ENCODE data around the gene PIEZO2. TPM values are rescaled to one million over a fixed set of nuclear protein-coding genes. Genes with fewer than 3 reads are reported as not detected.

Gene PIEZO2
- total RNA-seq, 2 donors from 2014 or later, result not detected

DNA sequence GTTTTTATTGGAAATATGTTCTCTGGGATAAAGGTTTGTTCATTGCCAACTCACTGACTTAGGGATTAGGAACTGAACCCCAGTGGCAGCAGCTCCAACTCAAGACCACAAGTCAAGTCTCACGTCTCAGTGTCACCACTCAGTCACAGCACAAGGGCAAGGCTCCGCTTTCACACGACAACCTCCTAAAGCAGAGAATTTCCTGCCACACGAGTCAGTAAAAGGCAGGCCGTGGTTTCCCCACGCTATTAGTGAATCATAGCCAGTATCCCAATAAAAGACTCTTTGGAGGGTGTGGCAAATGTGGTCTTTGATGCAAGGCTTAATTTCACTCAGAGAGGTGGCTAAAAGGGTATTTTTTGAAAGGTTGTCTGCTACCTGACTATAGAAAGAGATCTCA lies 57.6 kb downstream of the PIEZO2 start:
- no peak overlapping the region for H3K27ac Mint-ChIP-seq
- DNase-seq (no peak), ATAC-seq (replicated peaks in 1 of 2) (no peak)
- H3K27me3 Mint-ChIP-seq (ENCODE audit: low read depth), result peaks cover 13% of the 10 kb centered on the region
- no peaks in the 10 kb centered on the region for H3K4me1 Mint-ChIP-seq (ENCODE audit: low read depth)
- H3K4me3 Mint-ChIP-seq, result no peak overlapping the region
- no peaks in the 10 kb centered on the region for H3K9me3 Mint-ChIP-seq
- no peaks in the 10 kb centered on the region for H3K36me3 Mint-ChIP-seq (ENCODE audit: insufficient read depth in 2 of 2)

DNA sequence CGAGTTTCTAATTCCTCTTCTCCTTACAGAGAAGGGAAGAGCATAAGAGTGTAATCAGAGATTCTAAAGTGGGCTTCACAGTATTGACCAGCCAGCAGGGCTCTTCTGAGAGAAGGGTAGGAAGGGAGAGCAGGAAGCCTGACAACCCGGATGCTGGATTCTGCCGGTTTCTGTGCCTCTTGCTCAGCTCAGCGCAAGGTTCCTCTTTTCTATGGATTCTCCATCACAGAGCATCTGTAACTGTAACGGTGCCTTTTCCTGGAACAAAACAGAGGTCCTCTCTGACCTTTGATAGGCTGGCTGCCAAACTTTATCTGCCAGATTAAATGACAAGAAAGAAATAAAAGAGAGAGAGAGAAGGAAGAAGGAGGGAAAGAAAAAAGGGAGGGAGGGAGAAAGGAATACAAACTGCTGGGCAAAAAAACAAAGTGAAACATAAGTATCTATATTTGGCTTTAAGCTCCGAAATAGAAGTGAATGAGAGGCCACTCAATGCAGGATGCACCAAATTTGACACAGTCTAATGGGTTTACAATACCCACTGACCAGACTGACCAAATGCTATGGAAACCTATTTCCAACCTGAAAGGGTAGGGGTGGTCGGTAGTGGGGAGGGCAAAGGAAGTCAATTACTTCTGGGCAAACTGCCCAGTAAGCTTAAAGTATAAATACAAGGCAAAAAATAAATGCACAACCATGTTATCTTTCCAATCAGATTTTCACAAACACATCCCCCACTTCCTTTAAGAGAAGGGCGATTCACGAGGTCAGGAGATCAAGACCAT lies 59.2 kb downstream of the PIEZO2 start:
- Mint-ChIP-seq H3K27ac (no peak overlapping the region), H3K4me1 (ENCODE audit: low read depth) (no peaks in the 10 kb centered on the region), H3K27me3 (ENCODE audit: low read depth) (peaks cover 18% of the 10 kb centered on the region), H3K9me3 (no peaks in the 10 kb centered on the region), H3K36me3 (ENCODE audit: insufficient read depth in 2 of 2) (no peaks in the 10 kb centered on the region), H3K4me3 (no peak overlapping the region)
- ATAC-seq (replicated peaks in 1 of 2), result no peak
- no peak for DNase-seq

DNA sequence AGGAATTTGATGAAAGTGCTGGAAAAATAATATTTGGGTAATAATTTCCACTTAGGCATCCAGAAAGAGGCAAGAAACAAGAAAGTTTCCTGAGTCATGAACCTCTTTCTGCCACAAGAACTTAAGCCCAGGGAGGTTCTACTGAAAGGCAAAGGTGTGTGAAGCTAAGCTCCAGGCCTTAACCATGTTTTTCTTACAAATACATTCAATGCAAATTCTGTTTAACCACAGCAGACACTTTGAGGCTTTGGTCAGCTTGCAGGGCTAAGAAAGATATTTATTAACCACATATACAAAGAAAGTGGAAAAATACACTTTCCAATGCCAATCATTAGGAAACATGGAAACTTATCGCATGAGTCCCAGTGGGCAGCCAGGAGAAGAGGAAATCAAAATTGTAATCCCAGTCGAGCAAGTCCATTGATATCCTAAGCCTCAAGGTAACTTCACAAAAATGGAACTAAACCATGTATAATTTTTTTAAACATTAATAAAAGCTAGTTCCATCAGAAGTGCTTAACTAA lies 68.3 kb downstream of the PIEZO2 start:
- Mint-ChIP-seq H3K27ac (no peak overlapping the region), H3K4me3 (no peak overlapping the region), H3K4me1 (ENCODE audit: low read depth) (no peaks in the 10 kb centered on the region), H3K36me3 (ENCODE audit: insufficient read depth in 2 of 2) (no peaks in the 10 kb centered on the region), H3K27me3 (ENCODE audit: low read depth) (peaks cover 11% of the 10 kb centered on the region), H3K9me3 (no peaks in the 10 kb centered on the region)
- no peak for ATAC-seq (replicated peaks in 1 of 2)
- no peak for DNase-seq

DNA sequence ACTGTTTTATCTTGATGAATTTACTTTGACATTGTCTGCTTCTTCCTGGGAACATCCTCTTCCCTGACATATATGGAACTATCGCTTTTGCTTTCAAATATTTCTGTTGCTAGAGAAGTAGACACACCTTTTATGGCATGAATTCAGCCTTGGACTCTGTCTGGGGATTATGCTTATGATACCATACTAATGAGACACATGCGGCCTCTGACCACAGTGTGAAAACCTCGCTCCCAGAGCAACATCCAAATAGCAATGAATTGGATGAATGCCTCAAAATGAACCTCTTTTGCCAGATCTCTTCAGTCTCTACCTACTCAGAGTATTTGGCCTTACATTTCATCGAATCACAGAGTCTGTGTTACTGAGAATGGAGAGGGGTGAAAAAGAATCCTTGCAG lies 70.9 kb downstream of the PIEZO2 start:
- H3K4me1 Mint-ChIP-seq (ENCODE audit: low read depth), result no peaks in the 10 kb centered on the region
- H3K9me3 Mint-ChIP-seq, result no peaks in the 10 kb centered on the region
- H3K36me3 Mint-ChIP-seq (ENCODE audit: insufficient read depth in 2 of 2), result no peaks in the 10 kb centered on the region
- ATAC-seq (replicated peaks in 1 of 2), result no peak
- DNase-seq, result no peak
- no peak overlapping the region for H3K27ac Mint-ChIP-seq
- H3K4me3 Mint-ChIP-seq, result no peak overlapping the region
- no peaks in the 10 kb centered on the region for H3K27me3 Mint-ChIP-seq (ENCODE audit: low read depth)

DNA sequence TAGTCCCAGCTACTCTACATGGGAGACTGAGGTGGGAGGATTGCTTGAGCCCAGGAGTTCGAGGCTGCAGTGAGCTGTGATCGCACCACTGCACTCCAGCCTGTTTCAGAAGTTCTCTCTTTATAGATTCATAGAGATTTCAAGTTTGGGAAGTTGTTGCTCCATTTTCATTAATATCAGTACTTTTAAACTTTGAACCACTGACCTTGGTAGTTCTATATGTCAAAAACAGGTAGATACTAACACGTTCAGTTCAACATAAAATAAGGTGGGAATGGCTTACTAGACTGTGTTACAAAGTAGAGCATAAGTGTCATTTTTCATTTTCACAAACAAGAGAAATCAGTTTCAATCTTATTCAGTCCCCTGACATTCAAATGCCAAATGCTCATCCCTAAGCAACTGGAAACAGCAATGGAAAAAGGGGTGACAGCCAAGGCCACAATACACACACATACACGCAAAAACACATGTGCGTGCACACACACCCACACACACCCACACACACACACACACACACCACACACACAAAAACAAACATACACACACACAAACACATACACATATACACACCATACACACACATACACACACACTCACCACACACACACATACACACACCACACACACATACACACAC lies 71.7 kb downstream of the PIEZO2 start:
- ATAC-seq (replicated peaks in 1 of 2) (no peak), DNase-seq (no peak)
- Mint-ChIP-seq H3K4me1 (ENCODE audit: low read depth) (no peaks in the 10 kb centered on the region), H3K27me3 (ENCODE audit: low read depth) (no peaks in the 10 kb centered on the region), H3K27ac (no peak overlapping the region), H3K4me3 (no peak overlapping the region), H3K36me3 (ENCODE audit: insufficient read depth in 2 of 2) (no peaks in the 10 kb centered on the region), H3K9me3 (no peaks in the 10 kb centered on the region)

DNA sequence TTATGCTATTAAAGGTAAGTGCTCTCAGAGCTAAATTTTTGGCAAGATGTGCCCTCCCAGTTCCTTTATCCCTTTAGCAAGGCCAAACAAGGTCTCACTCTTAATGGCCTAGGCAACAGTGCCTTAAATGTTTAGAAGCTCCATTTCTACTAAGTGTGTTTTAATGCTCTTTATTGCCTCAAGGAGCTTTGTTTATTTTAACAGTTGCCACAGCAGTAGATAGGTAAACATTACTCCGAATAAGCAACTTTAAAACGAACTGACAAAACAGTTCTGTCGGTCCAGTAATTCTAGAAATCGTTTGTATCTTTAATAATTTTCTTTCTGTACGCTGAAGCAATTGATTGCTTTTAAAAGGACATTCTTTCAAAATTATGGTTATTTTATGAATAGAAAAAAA lies 74.5 kb downstream of the PIEZO2 start:
- Mint-ChIP-seq H3K9me3 (peaks cover 0 to 2% of the 10 kb centered on the region in 2 donors), H3K27me3 (ENCODE audit: low read depth) (no peaks in the 10 kb centered on the region), H3K4me1 (ENCODE audit: low read depth) (no peaks in the 10 kb centered on the region), H3K36me3 (ENCODE audit: insufficient read depth in 2 of 2) (no peaks in the 10 kb centered on the region), H3K4me3 (no peak overlapping the region), H3K27ac (no peak overlapping the region)
- DNase-seq (no peak), ATAC-seq (replicated peaks in 1 of 2) (no peak)

DNA sequence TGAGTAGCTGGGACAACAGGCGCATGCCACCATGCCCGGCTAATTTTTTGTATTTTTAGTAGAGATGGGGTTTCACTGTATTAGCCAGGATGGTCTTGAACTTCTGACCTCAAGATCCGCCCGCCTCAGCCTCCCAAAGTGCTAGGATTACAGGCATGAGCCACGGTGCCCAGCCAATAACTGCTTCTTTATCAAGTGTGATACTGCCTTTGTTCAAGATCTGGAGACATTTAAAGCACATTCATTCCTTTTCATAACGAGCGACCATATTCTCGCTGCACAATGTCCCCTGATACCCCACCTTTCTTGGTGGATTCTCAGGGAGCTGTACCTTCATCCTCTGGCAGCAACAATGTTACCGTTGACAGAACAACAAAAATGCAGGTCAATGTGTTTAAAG lies 75.4 kb downstream of the PIEZO2 start:
- ATAC-seq (replicated peaks in 1 of 2) (no peak), DNase-seq (no peak)
- Mint-ChIP-seq H3K36me3 (ENCODE audit: insufficient read depth in 2 of 2) (no peaks in the 10 kb centered on the region), H3K9me3 (peaks cover 0 to 2% of the 10 kb centered on the region in 2 donors), H3K4me3 (no peak overlapping the region), H3K4me1 (ENCODE audit: low read depth) (no peaks in the 10 kb centered on the region), H3K27ac (no peak overlapping the region), H3K27me3 (ENCODE audit: low read depth) (no peaks in the 10 kb centered on the region)

DNA sequence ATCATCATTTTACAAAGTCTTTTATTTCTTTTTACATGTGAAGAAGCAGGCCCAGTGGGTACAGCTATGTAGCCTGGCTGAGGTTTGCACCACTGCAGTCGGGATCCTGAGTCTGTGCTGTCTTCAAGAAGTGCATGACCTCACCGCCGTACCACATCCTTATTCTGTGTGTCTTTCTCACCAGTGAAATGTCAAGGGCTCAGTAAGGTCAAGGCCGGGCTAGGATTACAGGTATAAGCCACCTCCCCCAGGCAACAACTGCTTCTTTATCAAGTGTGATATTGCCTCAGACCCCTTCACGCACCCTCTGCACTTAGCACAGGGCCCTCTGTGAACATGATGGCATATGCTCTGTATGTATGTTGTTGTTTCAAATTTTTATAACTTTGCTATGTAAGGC lies 76.7 kb downstream of the PIEZO2 start:
- Mint-ChIP-seq H3K9me3 (peaks cover 0 to 2% of the 10 kb centered on the region in 2 donors), H3K36me3 (ENCODE audit: insufficient read depth in 2 of 2) (no peaks in the 10 kb centered on the region), H3K4me1 (ENCODE audit: low read depth) (no peaks in the 10 kb centered on the region), H3K4me3 (no peak overlapping the region), H3K27ac (no peak overlapping the region), H3K27me3 (ENCODE audit: low read depth) (no peaks in the 10 kb centered on the region)
- no peak for DNase-seq
- no peak for ATAC-seq (replicated peaks in 1 of 2)

DNA sequence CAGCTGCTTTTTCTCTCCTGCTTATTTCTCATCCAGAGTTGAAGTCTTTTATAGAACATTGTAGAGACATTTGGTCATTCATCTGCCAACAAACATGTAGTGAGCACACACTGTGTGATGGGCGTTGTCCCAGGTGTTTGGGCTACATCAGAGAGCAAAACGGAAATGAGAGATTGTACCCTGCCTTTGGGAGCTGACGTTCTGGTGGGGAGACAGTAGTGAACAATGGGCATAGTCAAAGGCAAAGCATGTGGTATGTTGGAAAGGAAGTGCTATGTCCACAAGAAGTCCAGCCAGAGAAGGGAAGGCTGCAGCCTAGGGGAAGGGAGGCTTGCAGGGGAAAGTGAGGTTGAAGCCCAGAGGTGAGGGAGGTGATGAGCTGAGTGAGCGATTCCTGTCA lies 78.1 kb downstream of the PIEZO2 start:
- Mint-ChIP-seq H3K4me3 (no peak overlapping the region), H3K4me1 (ENCODE audit: low read depth) (no peaks in the 10 kb centered on the region), H3K36me3 (ENCODE audit: insufficient read depth in 2 of 2) (no peaks in the 10 kb centered on the region), H3K27me3 (ENCODE audit: low read depth) (no peaks in the 10 kb centered on the region), H3K9me3 (peaks cover 0 to 2% of the 10 kb centered on the region in 2 donors), H3K27ac (no peak overlapping the region)
- ATAC-seq (replicated peaks in 1 of 2) (no peak), DNase-seq (no peak)

DNA sequence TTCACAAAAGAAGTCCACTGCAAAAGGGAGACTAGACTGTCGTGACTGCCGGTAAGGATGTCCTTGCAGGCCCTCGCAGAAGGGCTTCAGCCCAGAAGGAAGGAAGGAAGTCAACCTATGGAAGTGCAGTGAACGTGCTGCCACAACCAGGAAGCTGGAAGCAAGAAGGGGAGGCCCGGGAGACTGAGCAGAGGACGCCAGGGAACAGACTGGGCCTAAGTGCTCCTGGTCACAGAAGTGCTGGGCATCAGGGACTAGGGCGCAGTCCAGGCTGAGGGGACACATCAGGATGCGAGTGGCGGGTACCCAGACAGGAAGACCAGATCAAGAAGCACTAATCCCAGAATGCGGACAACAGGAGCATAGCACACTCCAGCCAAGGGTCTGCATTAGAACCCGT lies 78.8 kb downstream of the PIEZO2 start:
- no peaks in the 10 kb centered on the region for H3K36me3 Mint-ChIP-seq (ENCODE audit: insufficient read depth in 2 of 2)
- DNase-seq, result no peak
- H3K27ac Mint-ChIP-seq, result no peak overlapping the region
- ATAC-seq (replicated peaks in 1 of 2), result no peak
- no peaks in the 10 kb centered on the region for H3K4me1 Mint-ChIP-seq (ENCODE audit: low read depth)
- H3K9me3 Mint-ChIP-seq, result peaks cover 2% of the 10 kb centered on the region in 2 donors
- H3K27me3 Mint-ChIP-seq (ENCODE audit: low read depth), result no peaks in the 10 kb centered on the region
- no peak overlapping the region for H3K4me3 Mint-ChIP-seq

DNA sequence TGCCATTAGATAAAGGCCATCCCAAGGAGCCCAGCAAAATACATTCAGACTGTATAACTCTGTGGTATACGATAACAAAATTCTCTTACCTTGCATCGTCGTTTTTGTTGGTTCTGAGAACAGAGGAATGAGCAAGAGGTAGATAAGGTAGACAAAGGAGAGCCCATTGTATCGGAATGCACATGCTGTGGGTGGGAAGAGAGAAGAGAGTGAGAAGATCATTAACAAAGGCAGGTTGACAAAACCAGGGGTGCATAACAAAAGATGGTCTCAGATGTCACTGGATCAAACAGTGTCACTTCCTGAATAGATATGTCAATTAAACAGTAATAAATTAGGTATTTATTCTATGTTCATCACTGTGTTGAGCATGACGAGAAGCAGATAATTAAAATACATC lies 83.3 kb downstream of the PIEZO2 start:
- Mint-ChIP-seq H3K27me3 (ENCODE audit: low read depth) (no peaks in the 10 kb centered on the region), H3K27ac (no peak overlapping the region), H3K36me3 (ENCODE audit: insufficient read depth in 2 of 2) (no peaks in the 10 kb centered on the region), H3K4me3 (no peak overlapping the region), H3K9me3 (peaks cover 2% of the 10 kb centered on the region in 2 donors), H3K4me1 (ENCODE audit: low read depth) (no peaks in the 10 kb centered on the region)
- no peak for DNase-seq
- no peak for ATAC-seq (replicated peaks in 1 of 2)

DNA sequence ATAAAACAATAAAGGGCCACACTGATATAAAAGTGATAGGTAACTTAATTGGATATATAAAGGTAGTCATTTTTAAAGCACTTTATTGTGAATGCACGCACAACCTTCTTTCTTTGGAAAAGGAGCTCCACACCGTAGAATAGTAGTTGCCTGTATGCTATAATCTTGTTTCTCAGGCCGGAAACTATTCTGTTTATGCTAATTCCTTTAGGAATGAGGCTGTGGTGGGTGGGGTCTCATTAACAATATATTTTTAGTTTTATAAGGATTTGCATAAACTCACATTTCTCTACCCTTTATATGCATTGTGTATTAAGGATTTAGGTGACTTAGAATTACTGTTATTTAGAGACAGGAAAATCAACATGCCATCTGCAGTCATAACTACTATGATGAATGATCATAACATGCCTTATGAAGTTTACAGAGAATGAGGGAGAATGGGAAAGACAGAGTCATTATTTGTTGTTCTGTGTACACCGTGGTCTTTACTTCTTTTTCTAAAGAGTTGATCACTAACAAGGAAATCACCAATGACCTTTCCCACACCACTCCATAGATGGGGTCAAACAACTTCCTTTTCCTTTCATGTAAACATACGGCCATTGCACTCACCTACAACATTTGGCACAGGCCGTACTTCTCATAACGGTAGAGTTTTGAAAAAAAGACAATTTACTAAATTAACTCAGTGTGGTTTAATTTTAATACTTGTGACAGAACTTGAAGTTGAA lies 84.5 kb downstream of the PIEZO2 start:
- ATAC-seq (replicated peaks in 1 of 2) (no peak), DNase-seq (no peak)
- Mint-ChIP-seq H3K4me3 (no peak overlapping the region), H3K27me3 (ENCODE audit: low read depth) (no peaks in the 10 kb centered on the region), H3K27ac (no peak overlapping the region), H3K36me3 (ENCODE audit: insufficient read depth in 2 of 2) (peaks cover 0 to 2% of the 10 kb centered on the region in 2 donors), H3K4me1 (ENCODE audit: low read depth) (no peaks in the 10 kb centered on the region), H3K9me3 (peaks cover 0 to 2% of the 10 kb centered on the region in 2 donors)

DNA sequence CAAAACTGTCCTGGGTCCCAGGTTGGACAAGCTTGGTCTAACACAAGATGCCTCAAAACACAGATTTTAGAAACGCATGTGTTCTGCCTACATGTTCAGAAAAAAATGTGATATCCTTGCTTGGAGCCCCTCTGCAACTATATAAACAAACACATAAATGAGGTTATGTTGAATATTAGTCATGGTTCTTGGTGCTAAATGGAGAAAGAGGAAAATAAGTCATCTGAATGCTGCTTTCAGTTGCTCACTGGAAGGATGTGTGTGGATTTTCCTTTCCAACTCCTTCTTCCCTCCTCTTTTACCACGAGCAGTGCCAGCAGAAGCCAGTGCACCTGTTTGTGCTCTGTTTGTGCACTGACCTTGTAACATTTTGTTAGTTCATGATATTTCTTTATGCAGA lies 85.3 kb downstream of the PIEZO2 start:
- Mint-ChIP-seq H3K9me3 (peaks cover 0 to 2% of the 10 kb centered on the region in 2 donors), H3K27ac (no peak overlapping the region), H3K36me3 (ENCODE audit: insufficient read depth in 2 of 2) (peaks cover 0 to 2% of the 10 kb centered on the region in 2 donors), H3K4me1 (ENCODE audit: low read depth) (no peaks in the 10 kb centered on the region), H3K27me3 (ENCODE audit: low read depth) (no peaks in the 10 kb centered on the region), H3K4me3 (no peak overlapping the region)
- ATAC-seq (replicated peaks in 1 of 2) (no peak), DNase-seq (no peak)
